SK-N-SH treated with all-trans-retinoic acid at 6 μM for 48 hours (cell line): Measurements from ENCODE around the gene CBARP.

Experiments
- ATAC-seq: fragments of 200-7000 bp; cut with Tn5 transposase; 3 replicates; pipeline ENCODE4 v1.9.1; 2020; ENCODE audit warnings: mild to moderate bottlenecking, moderate library complexity
- ARNTL ChIP-seq: fragments of 450-650 bp; formaldehyde crosslinking; IDR thresholded peaks from 2 replicates; pipeline ENCODE4 v1.5.0; 2020; ENCODE audit warnings: low read depth, mild to moderate bottlenecking, moderate library complexity, borderline replicate concordance
- CREB5 ChIP-seq: fragments of 250-450 bp; sonication (Bioruptor Pico); IDR thresholded peaks from 2 replicates; pipeline ENCODE4 v1.5.1; 2020; ENCODE audit warnings: low read depth, mild to moderate bottlenecking, moderate library complexity
- OSR1 ChIP-seq: fragments of 250-450 bp; sonication (Bioruptor Pico); IDR thresholded peaks from 2 replicates; pipeline ENCODE4 v1.8.0; 2022; ENCODE audit warnings: moderate library complexity, mild to moderate bottlenecking, inconsistent platforms
- PATZ1 ChIP-seq: fragments of 250-450 bp; sonication (Bioruptor Pico); IDR thresholded peaks from 2 replicates; pipeline ENCODE4 v1.8.0; 2020; ENCODE audit warnings: mild to moderate bottlenecking, moderate library complexity, borderline replicate concordance
- POU6F1 ChIP-seq: fragments of 250-450 bp; sonication (Bioruptor Pico); IDR thresholded peaks from 2 replicates; pipeline ENCODE4 v1.8.0; 2021; ENCODE audit warnings: low read depth, mild to moderate bottlenecking, moderate library complexity, borderline replicate concordance
- PPARA ChIP-seq: fragments of 250-450 bp; sonication (Bioruptor Pico); IDR thresholded peaks from 2 replicates; pipeline ENCODE4 v1.5.0; 2020; ENCODE audit warnings: mild to moderate bottlenecking, borderline replicate concordance
- RARB ChIP-seq: fragments of 250-450 bp; sonication (Bioruptor Pico); IDR thresholded peaks from 2 replicates; pipeline ENCODE4 v1.8.0; 2021; ENCODE audit warnings: mild to moderate bottlenecking, moderate library complexity
- SNAI2 ChIP-seq: fragments of 250-450 bp; sonication (Bioruptor Pico); IDR thresholded peaks from 2 replicates; pipeline ENCODE4 v1.5.0; 2020; ENCODE audit warnings: mild to moderate bottlenecking, moderate library complexity
- TCF4 ChIP-seq: fragments of 250-450 bp; sonication (Bioruptor Pico); IDR thresholded peaks from 2 replicates; pipeline ENCODE4 v1.8.0; 2021; ENCODE audit warnings: mild to moderate bottlenecking, moderate library complexity, borderline replicate concordance
- TSHZ2 ChIP-seq: fragments of 250-450 bp; sonication (Bioruptor Pico); IDR thresholded peaks from 2 replicates; pipeline ENCODE4 v1.5.0; 2020; ENCODE audit warnings: mild to moderate bottlenecking, moderate library complexity
- ZC3H10 ChIP-seq: fragments of 250-450 bp; sonication (Bioruptor Pico); IDR thresholded peaks from 2 replicates; pipeline ENCODE4 v1.5.1; 2021; ENCODE audit warnings: mild to moderate bottlenecking, moderate library complexity
- ZFP3 ChIP-seq: fragments of 250-450 bp; sonication (Bioruptor Pico); IDR thresholded peaks from 2 replicates; pipeline ENCODE4 v1.5.0; 2020; ENCODE audit warnings: mild to moderate bottlenecking, moderate library complexity
- ZFP30 ChIP-seq: fragments of 450-650 bp; formaldehyde crosslinking; IDR thresholded peaks from 2 replicates; pipeline ENCODE4 v1.5.0; 2022; ENCODE audit warnings: mild to moderate bottlenecking, moderate library complexity
- ZNF565 ChIP-seq: fragments of 450-650 bp; formaldehyde crosslinking; conservative IDR thresholded peaks from 2 replicates; pipeline ENCODE4 v1.5.0; 2020; ENCODE audit warnings: low read depth, mild to moderate bottlenecking, moderate library complexity
- ZNF70 ChIP-seq: fragments of 450-650 bp; formaldehyde crosslinking; IDR thresholded peaks from 2 replicates; pipeline ENCODE4 v1.5.0; 2020; ENCODE audit warnings: mild to moderate bottlenecking, moderate library complexity
- ZNF8 ChIP-seq: fragments of 450-650 bp; formaldehyde crosslinking; IDR thresholded peaks from 2 replicates; pipeline ENCODE4 v1.5.0; 2020; ENCODE audit warnings: mild to moderate bottlenecking, moderate library complexity

The CBARP gene

GRCh38 chr19:1280636-1281568 is 43.1 kb upstream of the CBARP start:
- ATAC-seq: no peak
- TF ChIP-seq ZC3H10 (CRISPR knock-in tag): no peak
- no peak for TF ChIP-seq ARNTL (CRISPR knock-in tag)
- TF ChIP-seq TSHZ2 (CRISPR knock-in tag): no peak
- TF ChIP-seq ZNF565 (CRISPR knock-in tag): no peak
- no peak for TF ChIP-seq PATZ1
- no peak for TF ChIP-seq PPARA (CRISPR knock-in tag)
- no peak for TF ChIP-seq RARB (CRISPR knock-in tag)
- TF ChIP-seq CREB5: no peak
- no peak for TF ChIP-seq ZNF70
- no peak for TF ChIP-seq POU6F1
- no peak for TF ChIP-seq ZFP30 (CRISPR knock-in tag)
- TF ChIP-seq OSR1 (CRISPR knock-in tag): no peak

- peak; percentile 64 for ATAC-seq
- TF ChIP-seq ZFP3 (no peak), ZNF70 (no peak), SNAI2 (CRISPR knock-in tag) (no peak), ARNTL (CRISPR knock-in tag) (no peak)
- TF ChIP-seq, all 23 proteins: peak for 0
These were observed 42.1 kb upstream of the CBARP start for GRCh38 chr19:1279782-1280341.

GRCh38 chr19:1278713-1279660 is 41.2 kb upstream of the CBARP start:
- ATAC-seq: no peak
- TF ChIP-seq ZFP3 (peak; percentile 99), ZNF565 (CRISPR knock-in tag) (no peak)

GRCh38 chr19:1278074-1278473 is 40.3 kb upstream of the CBARP start:
- ATAC-seq: no peak
- TF ChIP-seq TCF4 (CRISPR knock-in tag) (no peak), ARNTL (CRISPR knock-in tag) (no peak), CREB5 (no peak), PATZ1 (no peak), ZNF8 (CRISPR knock-in tag) (no peak), ZNF565 (CRISPR knock-in tag) (no peak), TSHZ2 (CRISPR knock-in tag) (no peak)
